Activated T-helper 1 cell treated with anti-CD3 and anti-CD28 coated beads, Interleukin-12 subunit alpha, Interleukin-12 subunit beta, Interleukin-2, Interleukin-4 antibody, amounts not matched to agents 30 ng/mL and 10 ng/mL and 1 ng/mL, durations not matched to agents 14 hours and 24 hours and 36 hours (primary cell): ENCODE data around the gene FIGNL2. TPM values are rescaled to one million over a fixed set of nuclear protein-coding genes. Genes with fewer than 3 reads are reported as not detected.

Experiments
- DNase-seq: peaks from one replicate; pipeline ENCODE4 v3.0.0; 2021; ENCODE audit warnings: low spot score
- H3K27ac Mint-ChIP-seq: one replicate; pipeline ENCODE4 v1.8.0; 2021; ENCODE audit warnings: mild to moderate bottlenecking, mixed read lengths
- H3K27me3 Mint-ChIP-seq: one replicate; pipeline ENCODE4 v1.8.0; 2022; ENCODE audit warnings: mild to moderate bottlenecking, moderate library complexity, mixed read lengths; ENCODE audit not compliant: insufficient read depth
- H3K36me3 Mint-ChIP-seq: one replicate; pipeline ENCODE4 v1.8.0; 2021; ENCODE audit warnings: low read depth, mixed read lengths
- H3K4me1 Mint-ChIP-seq: one replicate; pipeline ENCODE4 v1.8.0; 2021; ENCODE audit warnings: low read depth, mixed read lengths
- H3K4me3 Mint-ChIP-seq: one replicate; pipeline ENCODE4 v1.8.0; 2021; ENCODE audit warnings: mild to moderate bottlenecking, moderate library complexity, mixed read lengths
- H3K9me3 Mint-ChIP-seq: one replicate; pipeline ENCODE4 v1.8.0; 2021; ENCODE audit warnings: mixed read lengths
- intact Hi-C: fragments of 100-400 bp; cut with micrococcal nuclease; formaldehyde crosslinking; loops from one replicate; pipeline ENCODE4 v1.15.1; 2024
- total RNA-seq: library from RNA; stranded (reverse); gene quantifications from 2 replicates; pipeline ENCODE4 v1.2.3, GENCODE V29; 2022

Gene FIGNL2
- total RNA-seq, 1 donor from 2014 or later, result 0.18 TPM

- no peak overlapping the region for H3K27ac Mint-ChIP-seq
- no peak for DNase-seq
- no peaks in the 10 kb centered on the region for H3K36me3 Mint-ChIP-seq
- H3K4me3 Mint-ChIP-seq, result no peak overlapping the region
- H3K27me3 Mint-ChIP-seq, result peaks cover 14% of the 10 kb centered on the region
- intact Hi-C loops, result no loop called here
- H3K4me1 Mint-ChIP-seq, result no peaks in the 10 kb centered on the region
- H3K9me3 Mint-ChIP-seq, result no peaks in the 10 kb centered on the region
These were observed 70.5 kb downstream of the FIGNL2 start for GRCh38 chr12:51777973-51778372.

- no peak overlapping the region for H3K4me3 Mint-ChIP-seq
- no peaks in the 10 kb centered on the region for H3K9me3 Mint-ChIP-seq
- H3K36me3 Mint-ChIP-seq, result no peaks in the 10 kb centered on the region
- peaks cover 13% of the 10 kb centered on the region for H3K27me3 Mint-ChIP-seq
- intact Hi-C loops, result no loop called here
- DNase-seq, result no peak
- no peaks in the 10 kb centered on the region for H3K4me1 Mint-ChIP-seq
- H3K27ac Mint-ChIP-seq, result no peak overlapping the region
These were observed 71.1 kb downstream of the FIGNL2 start for GRCh38 chr12:51777457-51777856.

GRCh38 chr12:51774933-51775332 is 73.6 kb downstream of the FIGNL2 start:
- no peak overlapping the region for H3K27ac Mint-ChIP-seq
- intact Hi-C loops, result no loop called here
- no peak overlapping the region for H3K4me3 Mint-ChIP-seq
- H3K36me3 Mint-ChIP-seq, result no peaks in the 10 kb centered on the region
- peaks cover 14% of the 10 kb centered on the region for H3K27me3 Mint-ChIP-seq
- no peaks in the 10 kb centered on the region for H3K4me1 Mint-ChIP-seq
- DNase-seq, result no peak
- no peaks in the 10 kb centered on the region for H3K9me3 Mint-ChIP-seq

GRCh38 chr12:51773145-51773869 is 75.2 kb downstream of the FIGNL2 start:
- Mint-ChIP-seq H3K4me1 (no peaks in the 10 kb centered on the region), H3K27me3 (peaks cover 14% of the 10 kb centered on the region), H3K36me3 (no peaks in the 10 kb centered on the region), H3K27ac (no peak overlapping the region), H3K4me3 (no peak overlapping the region), H3K9me3 (no peaks in the 10 kb centered on the region)
- no peak for DNase-seq
- intact Hi-C loops, result no loop called here

GRCh38 chr12:51771008-51771407 is 77.5 kb downstream of the FIGNL2 start:
- Mint-ChIP-seq H3K36me3 (no peaks in the 10 kb centered on the region), H3K27me3 (peaks cover 5% of the 10 kb centered on the region), H3K9me3 (no peaks in the 10 kb centered on the region), H3K27ac (no peak overlapping the region), H3K4me3 (no peak overlapping the region), H3K4me1 (no peaks in the 10 kb centered on the region)
- intact Hi-C loops, result no loop called here
- no peak for DNase-seq

Other genes starting within 250 kb of the FIGNL2 start
- gene ANKRD33, start 39.4 kb upstream of the FIGNL2 start, total RNA-seq, result not detected in 2 replicates
- gene ACVRL1, start 58.8 kb upstream of the FIGNL2 start, total RNA-seq, result not detected in 2 replicates
- 11.4 and 12.0 TPM in 2 replicates for gene ACVR1B, start 103.0 kb upstream of the FIGNL2 start, total RNA-seq
- gene TAMALIN, start 158.2 kb upstream of the FIGNL2 start, total RNA-seq, result 8.9 and 12.8 TPM in 2 replicates
- gene NR4A1, start 202.7 kb upstream of the FIGNL2 start, total RNA-seq, result 52.7 and 60.3 TPM in 2 replicates
- 56.2 and 63.3 TPM in 2 replicates for gene ATG101, start 221.3 kb upstream of the FIGNL2 start, total RNA-seq
- gene SMIM41, start 231.0 kb upstream of the FIGNL2 start, total RNA-seq, result 0.44 TPM in 1 of 2 replicates, not detected in the other